MCF 10A (cell line): ENCODE measurements around the gene FAM171A1. TPM values are rescaled to one million over a fixed set of nuclear protein-coding genes. Genes with fewer than 3 reads are reported as not detected.
"Not testable (repeated sequence)": the region's sequence is repeated elsewhere in the genome, so short reads cannot be mapped to it uniquely, and the experiment has no call there.

Experiments
- BruUV-seq: library from RNA; stranded (reverse); fragments of 400-500 nt; replicated peaks from 2 replicates; lab custom pipeline; 2021; lab: Mats Ljungman, UMichigan
- CTCF ChIA-PET: fragments of 300-600 bp; sonication (Branson Sonifier 250); formaldehyde crosslinking; extraction: SDS; loops from one replicate; lab custom pipeline; 2021; ENCODE audit warnings: antibody characterized with exemption, inconsistent platforms; lab: Yijun Ruan, JAX
- POLR2A ChIA-PET: fragments of 300-600, 350-650 bp; sonication (Branson Sonifier 250); formaldehyde crosslinking; extraction: SDS; loops from one replicate; lab custom pipeline; 2020; ENCODE audit warnings: antibody characterized with exemption, inconsistent platforms; lab: Yijun Ruan, JAX
- DNase-seq: peaks from one replicate; pipeline ENCODE4 v3.0.0-alpha.2; 2018; ENCODE audit not compliant: unreplicated experiment
- H3K27ac Mint-ChIP-seq: one replicate; pipeline ENCODE4 v1.8.0; 2022; ENCODE audit warnings: mild to moderate bottlenecking, low read depth, mixed read lengths; ENCODE audit not compliant: unreplicated experiment
- H3K27me3 Mint-ChIP-seq: one replicate; pipeline ENCODE4 v1.8.0; 2022; ENCODE audit warnings: mixed read lengths; ENCODE audit not compliant: insufficient read depth, unreplicated experiment
- H3K36me3 Mint-ChIP-seq: one replicate; pipeline ENCODE4 v1.8.0; 2022; ENCODE audit warnings: mild to moderate bottlenecking, moderate library complexity, mixed read lengths; ENCODE audit not compliant: insufficient read depth, unreplicated experiment
- H3K4me1 Mint-ChIP-seq: one replicate; pipeline ENCODE4 v1.8.0; 2022; ENCODE audit warnings: mixed read lengths; ENCODE audit not compliant: insufficient read depth, unreplicated experiment
- H3K4me3 Mint-ChIP-seq: one replicate; pipeline ENCODE4 v1.8.0; 2022; ENCODE audit warnings: mild to moderate bottlenecking, moderate library complexity, mixed read lengths; ENCODE audit not compliant: unreplicated experiment
- H3K9me3 Mint-ChIP-seq: one replicate; pipeline ENCODE4 v1.8.0; 2022; ENCODE audit warnings: mixed read lengths; ENCODE audit not compliant: unreplicated experiment
- intact Hi-C: fragments of 100-400 bp; cut with micrococcal nuclease; formaldehyde crosslinking; loops from 2 replicates; pipeline ENCODE4 v1.14.1; 2022
- total RNA-seq: library from RNA; stranded (reverse); gene quantifications from 2 replicates; pipeline ENCODE4 v1.2.3, GENCODE V29; 2022
- TF ChIP-seq, protein P1 (sequence below): fragments of 200-600 bp; IDR thresholded peaks from one replicate; pipeline ENCODE4 v1.8.0; 2022; ENCODE audit warnings: antibody characterized with exemption, mild to moderate bottlenecking; ENCODE audit not compliant: unreplicated experiment

The FAM171A1 gene
- total RNA-seq, 1 experiment from 2014 or later: 9.3 TPM

DNA sequence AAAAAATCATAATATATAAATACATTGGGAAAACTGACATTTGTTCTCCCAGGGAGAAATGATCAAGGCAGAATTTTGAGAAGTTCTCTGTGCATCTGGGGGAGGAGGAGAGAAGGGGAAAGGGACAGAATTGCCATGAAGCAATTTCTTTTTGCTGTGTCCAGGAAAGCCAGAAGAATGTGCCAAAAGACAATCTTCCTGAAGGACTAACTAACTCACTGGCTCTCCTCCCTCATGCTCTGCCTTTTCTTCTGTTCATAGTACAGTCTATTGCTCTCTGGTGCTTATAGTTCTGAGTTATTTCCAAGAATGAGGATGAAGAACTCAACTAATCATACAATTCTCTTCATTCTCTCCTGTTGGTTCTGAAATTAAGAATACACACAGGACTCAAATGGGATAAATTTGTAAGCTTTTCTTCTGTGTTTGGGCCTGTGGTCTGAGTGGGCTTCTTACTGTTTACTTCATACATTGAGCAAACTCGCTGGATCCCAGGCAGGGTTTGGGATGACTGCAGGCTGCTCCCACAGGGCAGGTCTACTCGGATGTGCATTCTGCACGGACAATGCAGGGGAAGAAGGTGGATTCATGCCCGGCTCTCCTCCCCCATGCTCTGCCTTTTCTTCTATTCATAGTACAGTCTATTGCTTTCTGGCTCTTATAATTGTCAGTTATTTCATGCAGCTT lies 22.2 kb upstream of the FAM171A1 start:
- no peaks in the 10 kb centered on the region for H3K36me3 Mint-ChIP-seq
- POLR2A ChIA-PET: no interaction called here
- no peaks in the 10 kb centered on the region for H3K27me3 Mint-ChIP-seq
- no TSS peak for BruUV-seq
- H3K4me1 Mint-ChIP-seq: peaks cover 4% of the 10 kb centered on the region
- no peaks in the 10 kb centered on the region for H3K9me3 Mint-ChIP-seq
- H3K27ac Mint-ChIP-seq: no peak overlapping the region
- TF ChIP-seq, protein P1, sequence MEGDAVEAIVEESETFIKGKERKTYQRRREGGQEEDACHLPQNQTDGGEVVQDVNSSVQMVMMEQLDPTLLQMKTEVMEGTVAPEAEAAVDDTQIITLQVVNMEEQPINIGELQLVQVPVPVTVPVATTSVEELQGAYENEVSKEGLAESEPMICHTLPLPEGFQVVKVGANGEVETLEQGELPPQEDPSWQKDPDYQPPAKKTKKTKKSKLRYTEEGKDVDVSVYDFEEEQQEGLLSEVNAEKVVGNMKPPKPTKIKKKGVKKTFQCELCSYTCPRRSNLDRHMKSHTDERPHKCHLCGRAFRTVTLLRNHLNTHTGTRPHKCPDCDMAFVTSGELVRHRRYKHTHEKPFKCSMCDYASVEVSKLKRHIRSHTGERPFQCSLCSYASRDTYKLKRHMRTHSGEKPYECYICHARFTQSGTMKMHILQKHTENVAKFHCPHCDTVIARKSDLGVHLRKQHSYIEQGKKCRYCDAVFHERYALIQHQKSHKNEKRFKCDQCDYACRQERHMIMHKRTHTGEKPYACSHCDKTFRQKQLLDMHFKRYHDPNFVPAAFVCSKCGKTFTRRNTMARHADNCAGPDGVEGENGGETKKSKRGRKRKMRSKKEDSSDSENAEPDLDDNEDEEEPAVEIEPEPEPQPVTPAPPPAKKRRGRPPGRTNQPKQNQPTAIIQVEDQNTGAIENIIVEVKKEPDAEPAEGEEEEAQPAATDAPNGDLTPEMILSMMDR: no peak
- DNase-seq: no peak
- H3K4me3 Mint-ChIP-seq: no peak overlapping the region
- intact Hi-C loops: no loop called here
- CTCF ChIA-PET: no interaction called here

DNA sequence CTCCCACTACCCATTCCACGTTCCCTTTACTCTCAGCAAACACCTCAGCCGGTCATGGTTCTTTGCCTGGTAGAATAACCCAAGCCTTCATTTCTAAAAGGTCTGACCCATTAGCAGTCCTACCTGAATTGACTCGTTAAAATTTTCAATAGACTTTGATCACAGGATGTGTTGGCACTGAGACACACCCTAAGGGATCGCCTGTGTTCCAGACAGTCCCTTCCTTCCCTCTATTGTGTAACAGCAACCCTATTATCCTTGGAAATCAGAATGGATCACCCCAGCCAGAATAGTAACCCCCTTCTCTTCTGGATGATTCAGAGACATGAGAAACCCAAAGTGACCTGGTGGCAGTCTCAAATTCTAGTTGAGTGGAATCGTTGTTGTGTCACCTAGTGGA lies 20.4 kb upstream of the FAM171A1 start:
- TF ChIP-seq, protein P1: no peak
- Mint-ChIP-seq H3K27me3 (no peaks in the 10 kb centered on the region), H3K36me3 (no peaks in the 10 kb centered on the region), H3K4me1 (peaks cover 4% of the 10 kb centered on the region), H3K9me3 (no peaks in the 10 kb centered on the region), H3K4me3 (no peak overlapping the region), H3K27ac (no peak overlapping the region)
- ChIA-PET POLR2A (no interaction called here), CTCF (no interaction called here)
- BruUV-seq: no TSS peak
- intact Hi-C loops: no loop called here
- DNase-seq: no peak

DNA sequence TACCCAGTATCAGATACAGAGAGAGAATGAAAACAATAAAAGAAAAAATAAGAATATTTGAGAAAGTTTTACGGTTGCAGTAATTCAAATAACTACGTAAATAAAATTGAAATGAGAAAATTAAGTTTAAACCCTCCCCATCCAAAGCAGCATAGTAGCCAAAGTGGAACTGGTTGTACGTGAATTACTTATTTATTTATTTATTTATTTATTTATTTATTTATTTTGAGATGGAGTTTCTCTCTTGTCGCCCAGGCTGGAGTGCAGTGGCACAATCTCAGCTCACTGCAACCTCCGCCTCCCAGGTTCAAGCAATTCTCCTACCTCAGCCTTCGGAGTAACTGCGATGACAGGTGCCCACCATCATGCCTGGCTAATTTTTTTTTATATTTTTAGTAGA lies 17.1 kb upstream of the FAM171A1 start:
- POLR2A ChIA-PET, H3K27me3 Mint-ChIP-seq, intact Hi-C loops: not testable (repeated sequence)

DNA sequence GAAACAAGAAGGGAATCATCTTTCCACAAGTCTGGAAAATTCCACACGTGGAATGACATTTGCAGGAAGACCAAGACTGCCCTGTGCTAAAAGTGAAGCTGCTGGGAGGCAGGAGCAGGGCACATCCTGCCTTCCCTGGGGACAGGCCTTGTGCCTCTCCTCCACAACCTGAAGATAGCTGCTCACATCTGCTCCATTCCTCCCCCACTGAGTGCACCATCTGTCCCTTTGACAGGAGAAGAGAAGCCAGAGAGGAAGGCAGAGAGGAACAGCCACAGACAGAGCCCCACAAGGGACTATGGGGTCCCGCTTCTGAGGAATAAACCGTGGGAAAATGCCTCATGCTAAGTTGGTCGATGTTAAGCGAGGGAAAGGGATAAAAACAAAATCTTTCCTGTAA lies 15.9 kb upstream of the FAM171A1 start:
- ChIA-PET POLR2A (interaction anchor here (1.5 kb wide), 1 partner anchor 20 kb away, joined by 3 read pairs; no protein-coding TSS in a partner anchor), CTCF (interaction anchor here (0.6 to 1.2 kb wide), 3 partner anchors 31 to 167 kb away, joined by 3 to 4 read pairs (median 3); no protein-coding TSS in a partner anchor)
- Mint-ChIP-seq H3K27me3 (no peaks in the 10 kb centered on the region), H3K9me3 (no peaks in the 10 kb centered on the region), H3K27ac (no peak overlapping the region), H3K4me1 (peaks cover 4% of the 10 kb centered on the region), H3K36me3 (no peaks in the 10 kb centered on the region), H3K4me3 (no peak overlapping the region)
- DNase-seq: no peak
- intact Hi-C loops: no loop called here
- BruUV-seq: no TSS peak
- TF ChIP-seq, protein P1: no peak

More for the DNA sequence above, 17.1 kb upstream of the FAM171A1 start:
- not testable (repeated sequence) for H3K4me1 Mint-ChIP-seq, H3K4me3 Mint-ChIP-seq, H3K27ac Mint-ChIP-seq, BruUV-seq, H3K36me3 Mint-ChIP-seq, DNase-seq, H3K9me3 Mint-ChIP-seq
- CTCF ChIA-PET: interaction anchor here (0.6 to 1.2 kb wide), 2 partner anchors 47 to 207 kb away, joined by 3 read pairs; no protein-coding TSS in a partner anchor
